Erythroblast (primary cell): ENCODE measurements around the gene CLEC11A.

Source experiments
- GATA1 ChIP-seq: IDR thresholded peaks from 2 replicates; pipeline ENCODE4 v1.6.1; 2011; ENCODE audit warnings: low read depth, mild to moderate bottlenecking, control low read depth, low read length, moderate library complexity
- POLR2A ChIP-seq: IDR thresholded peaks from 2 replicates; pipeline ENCODE4 v1.6.1; 2011; ENCODE audit warnings: mild to moderate bottlenecking, low read length

DNA sequence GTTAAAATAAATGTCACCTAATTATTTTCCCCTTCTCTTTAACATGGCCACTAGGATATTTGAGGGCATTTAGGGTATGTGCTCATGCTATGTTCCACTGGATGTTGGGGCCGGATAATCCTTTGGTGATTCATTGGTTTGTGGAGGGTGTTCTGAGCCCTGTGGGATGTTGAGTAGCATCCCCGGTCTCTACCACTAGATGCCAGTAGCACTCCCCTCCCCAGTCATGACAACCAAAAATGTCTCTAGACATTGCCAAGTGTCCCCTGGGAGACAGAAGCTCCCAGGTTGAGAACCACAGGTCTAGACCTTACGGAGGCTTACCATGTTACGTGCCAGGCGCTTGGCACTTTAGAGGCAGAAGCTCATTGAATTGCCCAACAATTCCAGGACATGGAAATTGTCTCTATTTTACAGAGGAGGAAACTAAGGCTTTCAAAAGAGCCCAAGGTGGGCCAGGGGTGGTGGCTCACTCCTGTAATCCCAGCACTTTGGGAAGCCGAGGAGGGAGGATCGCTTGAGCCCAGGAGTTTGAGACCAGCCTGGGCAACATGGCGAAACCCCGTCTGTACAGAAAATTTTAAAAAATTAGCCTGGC, 17.6 kb upstream of the CLEC11A start:
- TF ChIP-seq POLR2A, result no peak
- no peak for TF ChIP-seq GATA1
